ENCODE results near the gene KDM3A.

- TF ChIP-seq CTCF (IDR thresholded peaks at IDR 0.05) (no peak), POLR2AphosphoS5 (IDR thresholded peaks at IDR 0.05) (no peak)
Observed at GRCh38 chr2:86414996-86415395, 26.2 kb upstream of the KDM3A start.

Measured in prostate gland (tissue), 2 donors.